Spleen (tissue), 7 donors: ENCODE measurements around the gene ATRIP.

Experiments used
- POLR2A ChIP-seq, 3 donors: fragments of 450-650 bp; IDR thresholded peaks; one replicate each; pipeline ENCODE4 v1.5.1; 2017; ENCODE audit warnings: antibody characterized with exemption in 3 of 3, mild to moderate bottlenecking in 1 of 3
- POLR2AphosphoS5 ChIP-seq, 3 donors: sonication (generic); formaldehyde crosslinking; IDR thresholded peaks; one replicate each; pipeline ENCODE4 v1.5.1; 2017; ENCODE audit warnings: antibody characterized with exemption in 3 of 3
- TF ChIP-seq, protein P1 (sequence below), 11 experiments: fragments of 200-600 bp in 7 of 11; fragments of 450-650 bp in 4 of 11; sonication (generic) in 4 of 11; IDR thresholded peaks in 8 of 11; conservative IDR thresholded peaks in 3 of 11; 1 replicate in 7 of 11; 2 replicates in 4 of 11; pipeline versions ENCODE4 v1.4.0 to v1.8.0; 2016 to 2021; ENCODE audit warnings: antibody characterized with exemption in 11 of 11, inconsistent platforms in 4 of 11, mild to moderate bottlenecking in 1 of 11
- donor health status: DM: no; HTN: no; CAD: no; lungs with moderate emphysema.
- donor health status: DM: no; HTN: no; CAD: no.
- donor health status: DM: no; HTN: no; CAD: no.

DNA sequence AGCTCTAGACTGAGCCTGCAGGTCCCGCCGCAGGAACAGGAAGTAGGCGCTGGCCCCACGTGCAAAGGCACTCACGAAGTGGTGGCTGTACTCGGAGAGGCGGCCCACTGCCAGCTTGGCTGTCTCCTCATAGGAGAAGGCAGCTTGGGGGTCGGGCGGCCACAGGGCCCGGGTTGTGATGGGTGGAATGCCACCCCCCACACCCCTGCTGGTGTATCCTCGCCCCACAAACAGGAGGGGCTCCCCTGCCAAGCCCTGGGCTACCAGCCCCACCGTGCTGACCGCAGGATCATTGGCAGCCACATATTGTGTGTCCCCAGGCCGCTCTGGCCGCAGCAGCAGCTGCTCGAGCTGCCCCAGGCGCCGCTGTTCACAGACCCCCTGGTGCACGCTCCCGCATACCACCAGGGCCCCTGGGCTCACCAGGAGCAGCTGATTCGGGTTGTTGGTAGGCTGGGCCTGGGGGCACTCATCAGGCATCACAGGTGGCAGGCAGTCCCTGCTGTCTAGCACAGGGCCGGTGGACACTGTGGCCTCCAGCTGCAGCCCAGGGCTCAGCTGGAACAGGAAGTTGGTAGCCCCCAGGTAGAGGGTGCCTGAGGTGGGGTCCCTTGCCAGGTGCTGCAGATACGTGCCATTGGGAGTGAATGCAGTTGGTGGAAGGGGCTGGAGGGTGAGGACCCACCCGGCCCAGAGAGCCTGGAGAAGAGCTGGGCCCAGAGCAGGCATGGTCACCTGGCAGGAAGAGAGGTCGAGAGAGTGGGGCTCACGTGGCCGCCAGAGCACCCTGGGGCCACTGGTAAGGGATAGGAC, 22.4 kb upstream of the ATRIP start:
- TF ChIP-seq POLR2A (IDR thresholded peaks at IDR 0.05) (no peak), POLR2AphosphoS5 (IDR thresholded peaks at IDR 0.05) (no peak)
- TF ChIP-seq, protein P1, sequence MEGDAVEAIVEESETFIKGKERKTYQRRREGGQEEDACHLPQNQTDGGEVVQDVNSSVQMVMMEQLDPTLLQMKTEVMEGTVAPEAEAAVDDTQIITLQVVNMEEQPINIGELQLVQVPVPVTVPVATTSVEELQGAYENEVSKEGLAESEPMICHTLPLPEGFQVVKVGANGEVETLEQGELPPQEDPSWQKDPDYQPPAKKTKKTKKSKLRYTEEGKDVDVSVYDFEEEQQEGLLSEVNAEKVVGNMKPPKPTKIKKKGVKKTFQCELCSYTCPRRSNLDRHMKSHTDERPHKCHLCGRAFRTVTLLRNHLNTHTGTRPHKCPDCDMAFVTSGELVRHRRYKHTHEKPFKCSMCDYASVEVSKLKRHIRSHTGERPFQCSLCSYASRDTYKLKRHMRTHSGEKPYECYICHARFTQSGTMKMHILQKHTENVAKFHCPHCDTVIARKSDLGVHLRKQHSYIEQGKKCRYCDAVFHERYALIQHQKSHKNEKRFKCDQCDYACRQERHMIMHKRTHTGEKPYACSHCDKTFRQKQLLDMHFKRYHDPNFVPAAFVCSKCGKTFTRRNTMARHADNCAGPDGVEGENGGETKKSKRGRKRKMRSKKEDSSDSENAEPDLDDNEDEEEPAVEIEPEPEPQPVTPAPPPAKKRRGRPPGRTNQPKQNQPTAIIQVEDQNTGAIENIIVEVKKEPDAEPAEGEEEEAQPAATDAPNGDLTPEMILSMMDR (IDR thresholded peaks at IDR 0.05 in 8 of 11, conservative IDR thresholded peaks at IDR 0.05 in 3 of 11), result no peak
